ENCODE results near the gene GPR152.

Gene GPR152

DNA sequence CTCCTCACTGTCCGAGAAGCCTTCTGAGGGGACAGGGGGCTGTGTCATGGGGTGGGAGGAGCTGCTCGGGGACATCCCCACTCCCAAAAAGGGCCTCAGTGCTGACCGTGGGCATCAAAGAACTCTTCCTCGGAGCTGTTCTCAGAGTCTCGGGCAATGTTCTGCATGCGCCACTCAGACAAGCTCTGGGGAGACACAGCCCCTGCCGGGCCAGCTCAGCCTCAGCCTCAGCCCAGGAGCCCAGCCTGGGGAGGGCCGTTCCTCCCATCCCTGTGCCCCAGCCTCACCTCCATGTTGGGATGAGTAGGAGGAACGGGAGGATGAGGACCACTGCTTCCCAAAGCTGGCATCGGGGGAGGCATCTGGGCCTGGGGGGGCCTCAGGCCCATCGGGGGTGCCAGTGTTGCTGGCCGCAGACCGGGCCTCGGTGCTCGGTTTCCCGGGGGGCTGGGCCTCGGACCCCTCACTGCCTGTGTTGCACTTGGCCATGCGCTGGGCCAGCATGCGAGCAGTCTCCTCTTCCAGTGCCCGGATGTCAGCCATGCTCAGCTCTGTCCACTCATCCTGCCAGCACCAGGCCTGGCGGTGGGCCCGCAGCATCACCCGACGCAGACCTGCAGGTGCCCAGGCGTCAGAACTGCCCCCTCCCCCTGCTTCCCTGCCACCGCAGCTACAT lies 47.4 kb upstream of the GPR152 start:
- H3K4me3 ChIP-seq (IDR thresholded peaks at IDR 0.05; ENCODE audit: insufficient read depth, low read depth, low read length): no peak overlapping the region
- peaks cover 5% of the 10 kb centered on the region for H3K4me1 ChIP-seq (ENCODE audit: low read depth, poor library complexity, severe bottlenecking)
- no peaks in the 10 kb centered on the region for H3K36me3 ChIP-seq (ENCODE audit: insufficient read depth)
- H3K4me2 ChIP-seq: no peak overlapping the region
- H2AFZ ChIP-seq (ENCODE audit: low read depth): no peak overlapping the region
- no peak overlapping the region for H3K27ac ChIP-seq
- TF ChIP-seq, protein P1, sequence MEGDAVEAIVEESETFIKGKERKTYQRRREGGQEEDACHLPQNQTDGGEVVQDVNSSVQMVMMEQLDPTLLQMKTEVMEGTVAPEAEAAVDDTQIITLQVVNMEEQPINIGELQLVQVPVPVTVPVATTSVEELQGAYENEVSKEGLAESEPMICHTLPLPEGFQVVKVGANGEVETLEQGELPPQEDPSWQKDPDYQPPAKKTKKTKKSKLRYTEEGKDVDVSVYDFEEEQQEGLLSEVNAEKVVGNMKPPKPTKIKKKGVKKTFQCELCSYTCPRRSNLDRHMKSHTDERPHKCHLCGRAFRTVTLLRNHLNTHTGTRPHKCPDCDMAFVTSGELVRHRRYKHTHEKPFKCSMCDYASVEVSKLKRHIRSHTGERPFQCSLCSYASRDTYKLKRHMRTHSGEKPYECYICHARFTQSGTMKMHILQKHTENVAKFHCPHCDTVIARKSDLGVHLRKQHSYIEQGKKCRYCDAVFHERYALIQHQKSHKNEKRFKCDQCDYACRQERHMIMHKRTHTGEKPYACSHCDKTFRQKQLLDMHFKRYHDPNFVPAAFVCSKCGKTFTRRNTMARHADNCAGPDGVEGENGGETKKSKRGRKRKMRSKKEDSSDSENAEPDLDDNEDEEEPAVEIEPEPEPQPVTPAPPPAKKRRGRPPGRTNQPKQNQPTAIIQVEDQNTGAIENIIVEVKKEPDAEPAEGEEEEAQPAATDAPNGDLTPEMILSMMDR (conservative IDR thresholded peaks at IDR 0.05; ENCODE audit: low read depth, low read length): no peak
- H3K27me3 ChIP-seq (ENCODE audit: insufficient read depth, low read depth): no peaks in the 10 kb centered on the region
- H4K20me1 ChIP-seq (ENCODE audit: insufficient read depth): no peaks in the 10 kb centered on the region
- no peak overlapping the region for H3K9ac ChIP-seq
- H3K79me2 ChIP-seq (ENCODE audit: insufficient read depth, low read depth): no peaks in the 10 kb centered on the region

DNA sequence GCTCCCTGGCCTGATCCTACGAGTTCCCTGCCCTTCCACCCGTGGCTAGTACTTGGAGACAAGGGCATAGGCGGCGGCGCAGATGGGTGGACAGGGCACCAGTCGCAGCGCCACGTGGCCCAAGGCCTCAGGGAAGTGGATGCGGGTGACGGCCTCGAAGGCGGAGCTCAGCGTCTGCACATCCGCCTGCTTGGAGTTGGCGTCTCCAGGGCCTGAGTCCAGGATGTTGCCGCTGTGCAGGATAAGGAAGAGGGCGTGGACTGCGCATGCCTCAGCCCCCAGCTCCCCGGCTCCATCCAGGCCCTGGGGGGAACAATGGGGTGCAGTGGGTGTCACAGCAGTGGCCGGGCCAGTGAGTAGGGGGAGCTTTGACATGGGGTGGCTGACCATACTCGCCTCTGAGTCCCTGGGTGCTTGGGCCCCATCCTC lies 46.0 kb upstream of the GPR152 start:
- Histone ChIP-seq H3K27ac (no peak overlapping the region), H3K79me2 (ENCODE audit: insufficient read depth, low read depth) (no peaks in the 10 kb centered on the region), H3K4me1 (ENCODE audit: low read depth, poor library complexity, severe bottlenecking) (peaks cover under 1% of the 10 kb centered on the region), H3K4me2 (no peak overlapping the region), H3K4me3 (IDR thresholded peaks at IDR 0.05; ENCODE audit: insufficient read depth, low read depth, low read length) (no peak overlapping the region), H4K20me1 (ENCODE audit: insufficient read depth) (no peaks in the 10 kb centered on the region), H3K36me3 (ENCODE audit: insufficient read depth) (no peaks in the 10 kb centered on the region), H3K27me3 (ENCODE audit: insufficient read depth, low read depth) (no peaks in the 10 kb centered on the region), H3K9ac (no peak overlapping the region), H2AFZ (ENCODE audit: low read depth) (no peak overlapping the region)
- TF ChIP-seq, protein P1 (conservative IDR thresholded peaks at IDR 0.05; ENCODE audit: low read depth, low read length): no peak

DNA sequence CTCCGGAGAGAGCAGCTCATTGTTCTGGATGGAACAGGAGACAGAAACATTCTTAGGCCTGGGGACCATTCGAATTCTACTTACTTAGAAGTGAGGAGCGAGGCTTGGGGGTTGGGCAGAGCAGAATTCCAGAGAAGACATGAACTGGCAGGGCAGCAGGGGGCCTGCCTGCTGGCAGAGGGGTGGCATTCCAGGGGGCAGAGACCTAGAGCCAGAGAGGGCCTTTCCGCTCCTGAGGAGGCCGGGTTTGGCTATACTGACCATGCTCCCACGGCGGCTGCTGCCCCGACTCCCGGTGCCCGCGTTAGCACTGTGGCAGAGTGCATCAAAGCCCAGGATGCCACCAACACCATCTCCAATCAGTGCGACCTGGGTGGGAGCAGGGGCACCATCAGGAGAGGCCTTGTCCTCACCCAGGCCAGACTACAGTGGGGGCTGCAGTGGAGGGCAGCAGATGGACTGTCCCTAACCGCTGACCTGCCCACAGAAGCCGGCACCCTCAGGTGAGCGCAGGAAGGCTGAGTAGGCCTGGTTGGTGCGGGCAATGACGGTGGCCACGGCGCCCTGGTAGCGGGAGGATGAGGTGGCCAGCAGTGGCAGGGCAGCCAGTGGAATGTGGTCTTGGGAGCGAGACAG lies 45.2 kb upstream of the GPR152 start:
- H3K9ac ChIP-seq: no peak overlapping the region
- no peak overlapping the region for H3K27ac ChIP-seq
- no peaks in the 10 kb centered on the region for H3K4me1 ChIP-seq (ENCODE audit: low read depth, poor library complexity, severe bottlenecking)
- H2AFZ ChIP-seq (ENCODE audit: low read depth): no peak overlapping the region
- no peaks in the 10 kb centered on the region for H3K79me2 ChIP-seq (ENCODE audit: insufficient read depth, low read depth)
- no peak overlapping the region for H3K4me3 ChIP-seq (IDR thresholded peaks at IDR 0.05; ENCODE audit: insufficient read depth, low read depth, low read length)
- no peaks in the 10 kb centered on the region for H3K36me3 ChIP-seq (ENCODE audit: insufficient read depth)
- TF ChIP-seq, protein P1 (conservative IDR thresholded peaks at IDR 0.05; ENCODE audit: low read depth, low read length): no peak
- no peak overlapping the region for H3K4me2 ChIP-seq
- no peaks in the 10 kb centered on the region for H4K20me1 ChIP-seq (ENCODE audit: insufficient read depth)
- no peaks in the 10 kb centered on the region for H3K27me3 ChIP-seq (ENCODE audit: insufficient read depth, low read depth)

DNA sequence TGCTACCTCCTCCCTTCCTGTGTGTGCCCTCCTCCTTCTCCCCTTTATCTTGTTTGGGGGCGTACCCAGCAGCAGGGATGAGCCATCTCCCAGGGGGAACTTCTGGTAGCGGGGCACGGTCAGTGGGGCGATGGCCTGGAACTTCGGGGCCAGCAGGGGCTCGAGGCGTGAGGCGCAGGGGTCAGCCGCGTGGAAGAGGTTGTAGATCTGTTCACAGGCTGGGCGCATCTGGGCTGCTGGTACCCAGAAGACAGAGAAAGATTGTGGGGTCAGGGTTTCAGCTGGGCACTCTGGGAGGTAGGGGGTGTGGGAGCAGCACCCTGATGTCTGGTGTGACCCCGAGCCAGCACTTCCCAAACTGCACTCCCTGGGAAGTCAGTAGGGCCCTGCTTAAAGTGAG lies 43.6 kb upstream of the GPR152 start:
- Histone ChIP-seq H3K27ac (no peak overlapping the region), H3K9ac (no peak overlapping the region), H2AFZ (ENCODE audit: low read depth) (no peak overlapping the region), H3K79me2 (ENCODE audit: insufficient read depth, low read depth) (no peaks in the 10 kb centered on the region), H3K4me2 (no peak overlapping the region), H3K36me3 (ENCODE audit: insufficient read depth) (no peaks in the 10 kb centered on the region), H4K20me1 (ENCODE audit: insufficient read depth) (no peaks in the 10 kb centered on the region), H3K27me3 (ENCODE audit: insufficient read depth, low read depth) (no peaks in the 10 kb centered on the region), H3K4me3 (IDR thresholded peaks at IDR 0.05; ENCODE audit: insufficient read depth, low read depth, low read length) (no peak overlapping the region), H3K4me1 (ENCODE audit: low read depth, poor library complexity, severe bottlenecking) (no peaks in the 10 kb centered on the region)
- TF ChIP-seq, protein P1 (conservative IDR thresholded peaks at IDR 0.05; ENCODE audit: low read depth, low read length): no peak

Measured in KMS-11 (cell line).